MM.1S (cell line): ENCODE results near the gene KCNMB2.

Experiments used
- EZH2 ChIP-seq: fragments of 300-600 bp; sonication (generic); optimal IDR thresholded peaks from 2 replicates; pipeline ENCODE3; 2017; ENCODE audit warnings: low read depth, mild to moderate bottlenecking, antibody characterized with exemption, low read length, mixed read lengths
- EZH2phosphoT487 ChIP-seq: fragments of 300-600 bp; sonication (generic); IDR thresholded peaks from 2 replicates; pipeline ENCODE4 v1.6.1; 2018; ENCODE audit warnings: antibody characterized with exemption, low read length
- TF ChIP-seq, protein P1 (sequence below): fragments of 300-600 bp; sonication (generic); IDR thresholded peaks from 2 replicates; pipeline ENCODE4 v1.5.1; 2016; ENCODE audit warnings: antibody characterized with exemption, low read length, mixed read lengths

DNA sequence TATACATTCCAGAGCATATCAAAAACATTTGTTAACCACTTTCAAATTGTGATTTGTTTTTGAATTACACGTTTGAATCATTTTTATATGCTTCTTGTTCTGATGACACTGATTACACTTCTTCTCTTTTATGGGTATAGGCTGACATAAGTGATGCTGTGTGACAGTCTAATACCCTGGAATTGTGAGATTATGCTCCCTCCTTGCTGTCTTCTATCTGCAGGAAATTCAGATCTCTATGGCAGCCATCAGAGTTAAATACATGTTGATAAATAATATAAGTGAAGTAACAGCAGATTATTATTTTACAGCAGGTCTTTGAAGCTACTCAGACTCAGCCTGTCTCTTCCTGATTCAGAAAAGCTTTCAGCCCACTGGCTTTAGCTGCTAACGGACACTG lies 286.5 kb downstream of the KCNMB2 start:
- no peak for TF ChIP-seq EZH2
- TF ChIP-seq, protein P1, sequence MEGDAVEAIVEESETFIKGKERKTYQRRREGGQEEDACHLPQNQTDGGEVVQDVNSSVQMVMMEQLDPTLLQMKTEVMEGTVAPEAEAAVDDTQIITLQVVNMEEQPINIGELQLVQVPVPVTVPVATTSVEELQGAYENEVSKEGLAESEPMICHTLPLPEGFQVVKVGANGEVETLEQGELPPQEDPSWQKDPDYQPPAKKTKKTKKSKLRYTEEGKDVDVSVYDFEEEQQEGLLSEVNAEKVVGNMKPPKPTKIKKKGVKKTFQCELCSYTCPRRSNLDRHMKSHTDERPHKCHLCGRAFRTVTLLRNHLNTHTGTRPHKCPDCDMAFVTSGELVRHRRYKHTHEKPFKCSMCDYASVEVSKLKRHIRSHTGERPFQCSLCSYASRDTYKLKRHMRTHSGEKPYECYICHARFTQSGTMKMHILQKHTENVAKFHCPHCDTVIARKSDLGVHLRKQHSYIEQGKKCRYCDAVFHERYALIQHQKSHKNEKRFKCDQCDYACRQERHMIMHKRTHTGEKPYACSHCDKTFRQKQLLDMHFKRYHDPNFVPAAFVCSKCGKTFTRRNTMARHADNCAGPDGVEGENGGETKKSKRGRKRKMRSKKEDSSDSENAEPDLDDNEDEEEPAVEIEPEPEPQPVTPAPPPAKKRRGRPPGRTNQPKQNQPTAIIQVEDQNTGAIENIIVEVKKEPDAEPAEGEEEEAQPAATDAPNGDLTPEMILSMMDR = no peak
- no peak for TF ChIP-seq EZH2phosphoT487
